Loucy (cell line): Measurements from ENCODE around the gene FOXRED2.

Source experiments
- EZH2phosphoT487 ChIP-seq: fragments of 200-600 bp; IDR thresholded peaks from 2 replicates; pipeline ENCODE4 v1.6.1; 2018; ENCODE audit warnings: antibody characterized with exemption, mild to moderate bottlenecking, moderate library complexity, borderline replicate concordance
- TF ChIP-seq, protein P1 (sequence below): fragments of 200-600 bp; sonication (generic); conservative IDR thresholded peaks from 2 replicates; pipeline ENCODE4 v1.5.1; 2014; ENCODE audit warnings: mild to moderate bottlenecking, antibody characterized with exemption, low read length

DNA sequence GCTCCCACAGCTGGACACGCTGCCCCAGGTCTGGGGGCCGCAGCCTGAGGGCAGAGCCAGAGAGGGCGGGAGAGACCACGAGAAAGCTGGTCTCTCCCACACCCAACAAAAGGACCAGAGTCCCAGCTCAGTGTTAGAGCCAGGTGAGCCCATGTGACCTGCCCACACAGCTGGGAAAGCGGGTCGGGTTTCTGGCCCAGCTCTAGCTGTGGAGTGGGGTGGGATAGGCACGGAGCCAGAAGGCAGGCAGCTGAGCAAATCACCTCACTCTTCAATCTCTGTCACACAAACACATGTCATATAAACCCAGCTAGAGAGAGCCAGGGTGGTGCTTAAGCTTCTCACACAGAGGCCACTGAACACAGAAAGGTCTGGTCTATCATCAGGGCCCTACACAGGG lies 29.9 kb upstream of the FOXRED2 start:
- TF ChIP-seq, protein P1, sequence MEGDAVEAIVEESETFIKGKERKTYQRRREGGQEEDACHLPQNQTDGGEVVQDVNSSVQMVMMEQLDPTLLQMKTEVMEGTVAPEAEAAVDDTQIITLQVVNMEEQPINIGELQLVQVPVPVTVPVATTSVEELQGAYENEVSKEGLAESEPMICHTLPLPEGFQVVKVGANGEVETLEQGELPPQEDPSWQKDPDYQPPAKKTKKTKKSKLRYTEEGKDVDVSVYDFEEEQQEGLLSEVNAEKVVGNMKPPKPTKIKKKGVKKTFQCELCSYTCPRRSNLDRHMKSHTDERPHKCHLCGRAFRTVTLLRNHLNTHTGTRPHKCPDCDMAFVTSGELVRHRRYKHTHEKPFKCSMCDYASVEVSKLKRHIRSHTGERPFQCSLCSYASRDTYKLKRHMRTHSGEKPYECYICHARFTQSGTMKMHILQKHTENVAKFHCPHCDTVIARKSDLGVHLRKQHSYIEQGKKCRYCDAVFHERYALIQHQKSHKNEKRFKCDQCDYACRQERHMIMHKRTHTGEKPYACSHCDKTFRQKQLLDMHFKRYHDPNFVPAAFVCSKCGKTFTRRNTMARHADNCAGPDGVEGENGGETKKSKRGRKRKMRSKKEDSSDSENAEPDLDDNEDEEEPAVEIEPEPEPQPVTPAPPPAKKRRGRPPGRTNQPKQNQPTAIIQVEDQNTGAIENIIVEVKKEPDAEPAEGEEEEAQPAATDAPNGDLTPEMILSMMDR = no peak
- no peak for TF ChIP-seq EZH2phosphoT487
